ENCODE results near the gene ECI1. TPM values are rescaled to one million over a fixed set of nuclear protein-coding genes. Genes with fewer than 3 reads are reported as not detected.

Gene ECI1
- total RNA-seq, 1 experiment from 2014 or later = 140 TPM

DNA sequence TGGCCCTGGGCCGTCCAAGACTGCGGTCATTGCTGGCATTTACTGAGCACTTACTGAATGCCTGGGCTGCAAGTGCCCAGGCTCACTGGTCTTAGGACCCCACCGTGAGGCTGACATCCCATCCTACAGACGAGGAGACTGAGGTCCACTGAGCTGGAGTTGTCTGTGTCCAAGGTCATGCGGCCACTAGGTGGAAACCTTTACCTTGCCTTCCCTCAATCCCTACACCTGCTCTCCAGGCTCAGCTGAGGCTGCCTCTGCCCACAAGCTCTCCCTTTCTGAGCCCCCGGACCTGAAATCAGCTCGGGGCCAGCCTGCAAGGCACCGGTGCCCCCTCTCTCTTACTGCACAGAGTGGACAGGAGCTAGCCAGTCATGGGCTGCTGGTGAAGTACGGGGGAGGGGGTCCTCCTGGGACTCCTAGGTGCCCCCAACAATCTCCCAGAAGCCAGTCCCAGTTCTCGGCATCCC, 56.5 kb downstream of the ECI1 start:
- Histone ChIP-seq H3K27me3 (ENCODE audit: insufficient read depth, low read length) (no peaks in the 10 kb centered on the region), H3K4me2 (ENCODE audit: low read length) (peak overlapping the region; percentile 88), H3K4me3 (replicated peaks in 1 of 2; ENCODE audit: low read depth in 1 of 2, low read length in 2 of 2) (no peak overlapping the region), H3K9me3 (ENCODE audit: control insufficient read depth in 1 of 2, insufficient read depth in 1 of 2, low read depth in 1 of 2, low read length in 2 of 2) (no peaks in the 10 kb centered on the region), H2AFZ (ENCODE audit: low read depth, low read length, poor library complexity, severe bottlenecking) (no peak overlapping the region), H3K36me3 (ENCODE audit: control insufficient read depth in 1 of 2, insufficient read depth in 2 of 2, low read length in 2 of 2) (no peaks in the 10 kb centered on the region), H3K9ac (ENCODE audit: low read length) (no peak overlapping the region), H3K79me2 (ENCODE audit: insufficient read depth, low read length) (no peaks in the 10 kb centered on the region), H3K9me2 (ENCODE audit: insufficient read depth) (no peaks in the 10 kb centered on the region), H4K20me1 (ENCODE audit: insufficient read depth) (no peaks in the 10 kb centered on the region), H3K4me1 (ENCODE audit: control insufficient read depth in 1 of 2, insufficient read depth in 2 of 2, low read length in 2 of 2) (peaks cover 5 to 19% of the 10 kb centered on the region in 2 experiments), H3K27ac (ENCODE audit: low read depth, low read length) (no peak overlapping the region; the same call in 1 of the 2 replicates)
- BruUV-seq (replicated peaks) = no TSS peak
- POLR2A ChIA-PET = interaction anchor here (1.0 to 1.6 kb wide), 4 partner anchors 28 to 56 kb away, joined by 4 to 11 read pairs (median 6); partner anchors contain the start of genes E4F1, ECI1 and TRAF7
- intact Hi-C loops (cut with micrococcal nuclease) = loop anchor here (2.0 to 10.0 kb wide), 2 partner anchors 56 to 310 kb away; partner anchors contain the start of gene ECI1
- TF ChIP-seq, protein P1, sequence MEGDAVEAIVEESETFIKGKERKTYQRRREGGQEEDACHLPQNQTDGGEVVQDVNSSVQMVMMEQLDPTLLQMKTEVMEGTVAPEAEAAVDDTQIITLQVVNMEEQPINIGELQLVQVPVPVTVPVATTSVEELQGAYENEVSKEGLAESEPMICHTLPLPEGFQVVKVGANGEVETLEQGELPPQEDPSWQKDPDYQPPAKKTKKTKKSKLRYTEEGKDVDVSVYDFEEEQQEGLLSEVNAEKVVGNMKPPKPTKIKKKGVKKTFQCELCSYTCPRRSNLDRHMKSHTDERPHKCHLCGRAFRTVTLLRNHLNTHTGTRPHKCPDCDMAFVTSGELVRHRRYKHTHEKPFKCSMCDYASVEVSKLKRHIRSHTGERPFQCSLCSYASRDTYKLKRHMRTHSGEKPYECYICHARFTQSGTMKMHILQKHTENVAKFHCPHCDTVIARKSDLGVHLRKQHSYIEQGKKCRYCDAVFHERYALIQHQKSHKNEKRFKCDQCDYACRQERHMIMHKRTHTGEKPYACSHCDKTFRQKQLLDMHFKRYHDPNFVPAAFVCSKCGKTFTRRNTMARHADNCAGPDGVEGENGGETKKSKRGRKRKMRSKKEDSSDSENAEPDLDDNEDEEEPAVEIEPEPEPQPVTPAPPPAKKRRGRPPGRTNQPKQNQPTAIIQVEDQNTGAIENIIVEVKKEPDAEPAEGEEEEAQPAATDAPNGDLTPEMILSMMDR (IDR thresholded peaks at IDR 0.05 in 2 of 3, conservative IDR thresholded peaks at IDR 0.05 in 1 of 3; ENCODE audit: borderline replicate concordance in 1 of 3, insufficient read depth in 1 of 3, low read depth in 2 of 3, low read length in 2 of 3) = peak; percentile 62 to 73 (median 63)
- TF ChIP-seq RAD21 (IDR thresholded peaks at IDR 0.05; ENCODE audit: low read depth) (peak; percentile 93), POLR2A (IDR thresholded peaks at IDR 0.05; ENCODE audit: borderline replicate concordance, extremely low read depth, insufficient read depth, insufficient read length) (no peak)
- no peak for DNase-seq (ENCODE audit: low read depth, low spot score)
- RAD21 ChIA-PET (ENCODE audit: low non-redundant PET in 1 of 2, low total read pairs in 2 of 2, uncharacterized antibody in 2 of 2, unreplicated experiment in 2 of 2) = interaction anchor here (0.8 to 1.6 kb wide), 5 partner anchors 20 to 307 kb away, joined by 3 to 6 read pairs (median 5); partner anchors contain the start of genes ECI1 (in 1 of the 2) and PGP (in 1 of the 2)
- CTCF ChIA-PET = interaction anchor here (0.6 to 3.5 kb wide), 9 partner anchors 10 to 680 kb away, joined by 3 to 24 read pairs (median 4); partner anchors contain the start of genes ECI1, MLST8, PGP and TBC1D24
- ATAC-seq = peak; percentile 81

DNA sequence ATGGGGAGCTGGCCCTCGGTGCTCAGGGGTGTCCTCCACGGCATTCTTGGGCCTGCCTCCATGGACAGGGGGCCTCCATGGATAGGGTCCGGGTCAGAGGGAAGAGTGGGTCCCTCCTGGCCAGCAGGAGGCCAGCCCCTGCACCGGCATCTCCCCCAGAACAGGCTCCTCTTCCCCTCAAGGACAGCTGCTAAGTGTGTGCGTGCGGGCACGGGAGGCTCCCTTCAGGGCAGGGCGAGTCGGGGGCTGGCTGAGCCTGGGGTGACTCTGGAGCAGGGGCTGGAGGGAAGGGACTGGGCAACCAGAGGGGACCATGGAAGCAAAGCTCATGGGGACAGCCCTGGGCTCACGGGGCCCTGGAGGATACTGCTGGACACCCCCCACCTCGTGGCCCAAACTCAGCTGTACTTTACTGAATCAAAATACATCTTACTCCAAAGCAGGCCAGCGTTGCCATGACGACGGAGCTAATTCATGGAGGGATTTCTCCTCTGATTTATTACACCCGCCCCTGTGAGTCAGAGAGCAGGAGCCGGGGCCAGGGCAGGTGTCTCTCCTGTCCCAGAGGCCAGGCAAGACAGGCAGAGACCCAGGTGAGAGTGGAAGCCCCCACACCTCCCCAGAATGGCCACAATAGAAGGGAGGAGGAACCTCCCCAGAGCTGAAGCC, 57.1 kb downstream of the ECI1 start:
- no peak for DNase-seq (ENCODE audit: low read depth, low spot score)
- H3K27me3 ChIP-seq (ENCODE audit: insufficient read depth, low read length) = no peaks in the 10 kb centered on the region
- H3K4me2 ChIP-seq (ENCODE audit: low read length) = peak overlapping the region; percentile 88
- H3K4me1 ChIP-seq (ENCODE audit: control insufficient read depth in 1 of 2, insufficient read depth in 2 of 2, low read length in 2 of 2) = peaks cover 5 to 19% of the 10 kb centered on the region in 2 experiments
- ATAC-seq = peak; percentile 5
- no peaks in the 10 kb centered on the region for H3K36me3 ChIP-seq (ENCODE audit: control insufficient read depth in 1 of 2, insufficient read depth in 2 of 2, low read length in 2 of 2)
- TF ChIP-seq EZH2 (IDR thresholded peaks at IDR 0.05) = no peak
- no peak for TF ChIP-seq FOSL1 (IDR thresholded peaks at IDR 0.05; ENCODE audit: low read depth)
- TF ChIP-seq, protein P2, sequence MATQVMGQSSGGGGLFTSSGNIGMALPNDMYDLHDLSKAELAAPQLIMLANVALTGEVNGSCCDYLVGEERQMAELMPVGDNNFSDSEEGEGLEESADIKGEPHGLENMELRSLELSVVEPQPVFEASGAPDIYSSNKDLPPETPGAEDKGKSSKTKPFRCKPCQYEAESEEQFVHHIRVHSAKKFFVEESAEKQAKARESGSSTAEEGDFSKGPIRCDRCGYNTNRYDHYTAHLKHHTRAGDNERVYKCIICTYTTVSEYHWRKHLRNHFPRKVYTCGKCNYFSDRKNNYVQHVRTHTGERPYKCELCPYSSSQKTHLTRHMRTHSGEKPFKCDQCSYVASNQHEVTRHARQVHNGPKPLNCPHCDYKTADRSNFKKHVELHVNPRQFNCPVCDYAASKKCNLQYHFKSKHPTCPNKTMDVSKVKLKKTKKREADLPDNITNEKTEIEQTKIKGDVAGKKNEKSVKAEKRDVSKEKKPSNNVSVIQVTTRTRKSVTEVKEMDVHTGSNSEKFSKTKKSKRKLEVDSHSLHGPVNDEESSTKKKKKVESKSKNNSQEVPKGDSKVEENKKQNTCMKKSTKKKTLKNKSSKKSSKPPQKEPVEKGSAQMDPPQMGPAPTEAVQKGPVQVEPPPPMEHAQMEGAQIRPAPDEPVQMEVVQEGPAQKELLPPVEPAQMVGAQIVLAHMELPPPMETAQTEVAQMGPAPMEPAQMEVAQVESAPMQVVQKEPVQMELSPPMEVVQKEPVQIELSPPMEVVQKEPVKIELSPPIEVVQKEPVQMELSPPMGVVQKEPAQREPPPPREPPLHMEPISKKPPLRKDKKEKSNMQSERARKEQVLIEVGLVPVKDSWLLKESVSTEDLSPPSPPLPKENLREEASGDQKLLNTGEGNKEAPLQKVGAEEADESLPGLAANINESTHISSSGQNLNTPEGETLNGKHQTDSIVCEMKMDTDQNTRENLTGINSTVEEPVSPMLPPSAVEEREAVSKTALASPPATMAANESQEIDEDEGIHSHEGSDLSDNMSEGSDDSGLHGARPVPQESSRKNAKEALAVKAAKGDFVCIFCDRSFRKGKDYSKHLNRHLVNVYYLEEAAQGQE (IDR thresholded peaks at IDR 0.05; ENCODE audit: low read depth) = no peak
- TF ChIP-seq, protein P1 (IDR thresholded peaks at IDR 0.05 in 2 of 3, conservative IDR thresholded peaks at IDR 0.05 in 1 of 3; ENCODE audit: borderline replicate concordance in 1 of 3, insufficient read depth in 1 of 3, low read depth in 2 of 3, low read length in 2 of 3) = no peak
- TF ChIP-seq EGR1 (IDR thresholded peaks at IDR 0.05; ENCODE audit: low read depth) = no peak
- CTCF ChIA-PET = interaction anchor here (0.7 to 3.5 kb wide), 8 partner anchors 11 to 680 kb away, joined by 3 to 24 read pairs (median 5); partner anchors contain the start of genes ECI1, MLST8, PGP and TBC1D24
- H3K79me2 ChIP-seq (ENCODE audit: insufficient read depth, low read length) = no peaks in the 10 kb centered on the region
- no TSS peak for BruUV-seq (replicated peaks)
- RAD21 ChIA-PET (ENCODE audit: low non-redundant PET in 1 of 2, low total read pairs in 2 of 2, uncharacterized antibody in 2 of 2, unreplicated experiment in 2 of 2) = interaction anchor here (0.8 to 1.6 kb wide), 5 partner anchors 20 to 307 kb away, joined by 3 to 6 read pairs (median 5); partner anchors contain the start of genes ECI1 (in 1 of the 2) and PGP (in 1 of the 2)
- no peak overlapping the region for H2AFZ ChIP-seq (ENCODE audit: low read depth, low read length, poor library complexity, severe bottlenecking)
- H4K20me1 ChIP-seq (ENCODE audit: insufficient read depth) = no peaks in the 10 kb centered on the region
- no peak overlapping the region for H3K27ac ChIP-seq (ENCODE audit: low read depth, low read length)
- H3K9me2 ChIP-seq (ENCODE audit: insufficient read depth) = no peaks in the 10 kb centered on the region
- no peak overlapping the region for H3K4me3 ChIP-seq (replicated peaks in 1 of 2; ENCODE audit: low read depth in 1 of 2, low read length in 2 of 2)
- POLR2A ChIA-PET = interaction anchor here (1.0 to 1.6 kb wide), 4 partner anchors 29 to 57 kb away, joined by 4 to 11 read pairs (median 6); partner anchors contain the start of genes E4F1, ECI1 and TRAF7
- intact Hi-C loops (cut with micrococcal nuclease) = loop anchor here (2.0 to 10.0 kb wide), 2 partner anchors 57 to 311 kb away; partner anchors contain the start of gene ECI1
- H3K9ac ChIP-seq (ENCODE audit: low read length) = no peak overlapping the region
- H3K9me3 ChIP-seq (ENCODE audit: control insufficient read depth in 1 of 2, insufficient read depth in 1 of 2, low read depth in 1 of 2, low read length in 2 of 2) = no peaks in the 10 kb centered on the region

Measured in HCT116 (cell line).